IMR-90 (cell line): Measurements from ENCODE around the gene SCFD2. TPM values are rescaled to one million over a fixed set of nuclear protein-coding genes. Genes with fewer than 3 reads are reported as not detected.

Experiments used
- ATAC-seq: fragments of 200-7000 bp; cut with Tn5 transposase; 2 replicates; pipeline ENCODE4 v1.9.1; 2020; ENCODE audit warnings: low read depth, mild to moderate bottlenecking, moderate library complexity
- BruUV-seq: library from RNA; stranded (reverse); fragments of 400-500 nt; replicated peaks from 2 replicates; lab custom pipeline; 2021; lab: Mats Ljungman, UMichigan
- CTCF ChIA-PET: fragments of 300-600 bp; formaldehyde crosslinking; extraction: SDS; loops from one replicate; lab custom pipeline; 2021; ENCODE audit warnings: antibody characterized with exemption; lab: Yijun Ruan, JAX
- POLR2A ChIA-PET: fragments of 300-600 bp; sonication (Branson Sonifier 250); formaldehyde crosslinking; loops from one replicate; lab custom pipeline; 2022; ENCODE audit warnings: antibody characterized with exemption; ENCODE audit not compliant: unreplicated experiment; lab: Charles Lee
- DNase-seq: peaks from one replicate; pipeline ENCODE4 v3.0.0; 2013
- H2AFZ ChIP-seq: replicated peaks from 2 replicates; pipeline ENCODE3; 2013; ENCODE audit warnings: low read length, mild to moderate bottlenecking; ENCODE audit not compliant: poor library complexity
- H2AK5ac ChIP-seq: 2 replicates; pipeline ENCODE4 v1.6.1; 2013; ENCODE audit warnings: low read depth, low read length, inconsistent platforms
- H2AK9ac ChIP-seq: replicated peaks from 2 replicates; pipeline ENCODE3; 2013; ENCODE audit warnings: mild to moderate bottlenecking, low read depth, low read length, moderate library complexity; ENCODE audit not compliant: poor library complexity
- H2BK120ac ChIP-seq: 2 replicates; pipeline ENCODE4 v1.6.1; 2013; ENCODE audit warnings: low read depth, low read length, inconsistent platforms
- H2BK15ac ChIP-seq: 3 replicates; pipeline ENCODE4 v1.6.1; 2013; ENCODE audit warnings: low read depth, low read length, inconsistent platforms
- H2BK20ac ChIP-seq: 2 replicates; pipeline ENCODE4 v1.6.1; 2013; ENCODE audit warnings: low read depth, mild to moderate bottlenecking, inconsistent platforms, low read length, moderate library complexity
- H2BK5ac ChIP-seq: 2 replicates; pipeline ENCODE4 v1.6.1; 2013; ENCODE audit warnings: mild to moderate bottlenecking, low read depth, low read length, inconsistent platforms; ENCODE audit not compliant: poor library complexity, severe bottlenecking
- H3K14ac ChIP-seq: replicated peaks from 2 replicates; pipeline ENCODE4 v1.6.1; 2013; ENCODE audit warnings: low read depth, low read length, inconsistent platforms
- H3K18ac ChIP-seq: 2 replicates; pipeline ENCODE4 v1.6.1; 2013; ENCODE audit warnings: low read depth, low read length, control low read depth
- H3K23ac ChIP-seq: 2 replicates; pipeline ENCODE4 v1.6.1; 2013; ENCODE audit warnings: low read depth, low read length, inconsistent platforms
- H3K27ac ChIP-seq: 2 replicates; pipeline ENCODE4 v1.5.1; 2013; ENCODE audit warnings: mild to moderate bottlenecking, control low read depth, low read length; ENCODE audit not compliant: insufficient read depth
- H3K27me3 ChIP-seq: 2 replicates; pipeline ENCODE4 v1.6.1; 2013; ENCODE audit warnings: low read length; ENCODE audit not compliant: control insufficient read depth, insufficient read depth
- H3K36me3 ChIP-seq: 2 replicates; pipeline ENCODE4 v1.6.1; 2013; ENCODE audit warnings: low read length, mixed read lengths; ENCODE audit not compliant: control insufficient read depth, insufficient read depth
- H3K4ac ChIP-seq: 2 replicates; pipeline ENCODE4 v1.6.1; 2013; ENCODE audit warnings: low read depth, low read length, inconsistent platforms
- H3K4me1 ChIP-seq: 2 replicates; pipeline ENCODE4 v1.6.1; 2013; ENCODE audit warnings: low read length, mixed read lengths; ENCODE audit not compliant: control insufficient read depth, insufficient read depth
- H3K4me2 ChIP-seq: 2 replicates; pipeline ENCODE4 v1.6.1; 2013; ENCODE audit warnings: low read depth, mild to moderate bottlenecking, control low read depth, low read length, moderate library complexity
- H3K4me3 ChIP-seq: 2 replicates; pipeline ENCODE4 v1.5.1; 2013; ENCODE audit warnings: low read depth, mild to moderate bottlenecking, control low read depth, low read length, moderate library complexity; ENCODE audit not compliant: insufficient read depth
- H3K56ac ChIP-seq: 2 replicates; pipeline ENCODE4 v1.6.1; 2013; ENCODE audit warnings: low read length, inconsistent platforms; ENCODE audit not compliant: insufficient read depth; ENCODE audit errors: extremely low read depth
- H3K79me1 ChIP-seq, 2 experiments: 2 replicates each; pipeline ENCODE4 v1.6.1; 2013; ENCODE audit warnings: low read length in 2 of 2, inconsistent platforms in 1 of 2, low read depth in 1 of 2
- H3K9ac ChIP-seq: 2 replicates; pipeline ENCODE4 v1.6.1; 2013; ENCODE audit warnings: low read depth, low read length, control low read depth
- H3K9me1 ChIP-seq: 2 replicates; pipeline ENCODE4 v1.6.1; 2013; ENCODE audit warnings: low read length, inconsistent platforms; ENCODE audit not compliant: insufficient read depth
- H3K9me3 ChIP-seq: 2 replicates; pipeline ENCODE4 v1.6.1; 2013; ENCODE audit warnings: low read length; ENCODE audit not compliant: control insufficient read depth, insufficient read depth
- H4K20me1 ChIP-seq: 2 replicates; pipeline ENCODE4 v1.6.1; 2013; ENCODE audit warnings: low read length, inconsistent platforms; ENCODE audit not compliant: insufficient read depth
- H4K5ac ChIP-seq: 2 replicates; pipeline ENCODE4 v1.6.1; 2013; ENCODE audit warnings: mild to moderate bottlenecking, low read depth, low read length, control low read depth
- H4K8ac ChIP-seq, 2 experiments: 2 replicates each; pipeline ENCODE4 v1.6.1; 2013; ENCODE audit warnings: low read depth in 2 of 2, low read length in 2 of 2, control low read depth in 1 of 2, inconsistent platforms in 1 of 2
- H4K91ac ChIP-seq: 2 replicates; pipeline ENCODE4 v1.6.1; 2013; ENCODE audit warnings: low read depth, low read length, inconsistent platforms; ENCODE audit not compliant: insufficient read depth
- CHD1 ChIP-seq: IDR thresholded peaks from 2 replicates; pipeline ENCODE4 v1.6.1; 2012; ENCODE audit warnings: low read depth, low read length, improper control_type of control experiment
- ELK1 ChIP-seq: fragments of 150-350 bp; IDR thresholded peaks from 2 replicates; pipeline ENCODE4 v1.6.1; 2016; ENCODE audit warnings: low read depth, mild to moderate bottlenecking, low read length, moderate library complexity, borderline replicate concordance
- FOS ChIP-seq: fragments of 150-350 bp; IDR thresholded peaks from 2 replicates; pipeline ENCODE4 v1.6.1; 2016; ENCODE audit warnings: low read depth, low read length
- RAD21 ChIP-seq: IDR thresholded peaks from 2 replicates; pipeline ENCODE4 v1.6.1; 2012; ENCODE audit warnings: low read length, improper control_type of control experiment
- SMC3 ChIP-seq: fragments of 150-350 bp; IDR thresholded peaks from 2 replicates; pipeline ENCODE4 v1.6.1; 2016; ENCODE audit warnings: low read depth, mild to moderate bottlenecking, antibody characterized with exemption, low read length, moderate library complexity
- WGBS, 2 experiments: methylation state at CpG; one replicate each; pipeline versions ENCODE4 v1.1.5 to v1.1.7; 2013; ENCODE audit warnings: missing lambda C conversion rate in 2 of 2; ENCODE audit not compliant: insufficient read length in 1 of 2; ENCODE audit errors: extremely low coverage in 2 of 2; 5-methylcytosine and 5-hydroxymethylcytosine counted together
- dilution Hi-C: fragments of 300-500 bp; cut with HindIII; formaldehyde crosslinking; loops from one replicate; pipeline ENCODE4 v1.14.3; 2018; ENCODE audit warnings: low sequenced_read_pairs; ENCODE audit not compliant: unreplicated experiment
- in situ Hi-C: fragments of 300-500 bp; cut with MboI; formaldehyde crosslinking; loops from 3 replicates; pipeline ENCODE4 v1.14.3; 2019; ENCODE audit warnings: low sequenced_read_pairs, inconsistent platforms, mixed read lengths
- intact Hi-C: fragments of 100-400 bp; cut with micrococcal nuclease; formaldehyde crosslinking; loops from 2 replicates; pipeline ENCODE4 v1.10.0; 2022
- polyA plus RNA-seq, 3 experiments: library from polyadenylated mRNA; depleted of rRNA; stranded (reverse); fragments of >200 nt; gene quantifications; 2 replicates each; pipeline ENCODE4 v1.2.3, GENCODE V29; 2012; ENCODE audit warnings: low replicate concordance in 1 of 3
- total RNA-seq: library from RNA; depleted of rRNA; stranded (reverse); fragments of >200 nt; gene quantifications from 2 replicates; pipeline ENCODE4 v1.2.3, GENCODE V29; 2012
- TF ChIP-seq, protein P1 (sequence below): fragments of 150-350 bp; IDR thresholded peaks from 2 replicates; pipeline ENCODE4 v1.6.1; 2017; ENCODE audit warnings: mild to moderate bottlenecking, antibody characterized with exemption, low read length, low read depth

SCFD2 gene
- total and polyA plus RNA-seq, 2 of the 4 experiments (the other 2 are of a cell fraction) = 18.9 to 62.4 TPM

GRCh38 chr4:53354012-53354722, 11.7 kb downstream of the SCFD2 start:
- intact Hi-C loops = no loop called here

More at GRCh38 chr4:53354012-53354722, 11.7 kb downstream of the SCFD2 start:
- no peak overlapping the region for H3K27ac ChIP-seq
- H3K9me1 ChIP-seq = no peaks in the 10 kb centered on the region; the same call in 1 of the 2 replicates
- no peak overlapping the region for H2BK5ac ChIP-seq
- H2AK5ac ChIP-seq = no peak overlapping the region
- H3K9me3 ChIP-seq = no peaks in the 10 kb centered on the region
- peaks cover 7 to 23% of the 10 kb centered on the region in 2 experiments; a peak in 3 of 4 replicates for H3K79me1 ChIP-seq
- H2BK15ac ChIP-seq = no peak overlapping the region
- no peak overlapping the region for H4K5ac ChIP-seq
- ATAC-seq = no peak
- no peak overlapping the region for H2AFZ ChIP-seq
- no peaks in the 10 kb centered on the region for H4K20me1 ChIP-seq
- no peak overlapping the region for H3K18ac ChIP-seq
- H2BK20ac ChIP-seq = no peak overlapping the region
- ChIA-PET CTCF (interaction anchor here (0.6 kb wide), 1 partner anchor 61 kb away, joined by 4 read pairs; no protein-coding TSS in a partner anchor), POLR2A (no interaction called here)
- no TSS peak for BruUV-seq
- no peak overlapping the region for H3K4ac ChIP-seq
- DNase-seq = no peak
- H3K4me3 ChIP-seq = no peak overlapping the region
- peaks cover 4% of the 10 kb centered on the region for H3K36me3 ChIP-seq
- H2BK120ac ChIP-seq = no peak overlapping the region
- TF ChIP-seq SMC3 (no peak), RAD21 (no peak), ELK1 (no peak), FOS (no peak), CHD1 (no peak)
- TF ChIP-seq, protein P1, sequence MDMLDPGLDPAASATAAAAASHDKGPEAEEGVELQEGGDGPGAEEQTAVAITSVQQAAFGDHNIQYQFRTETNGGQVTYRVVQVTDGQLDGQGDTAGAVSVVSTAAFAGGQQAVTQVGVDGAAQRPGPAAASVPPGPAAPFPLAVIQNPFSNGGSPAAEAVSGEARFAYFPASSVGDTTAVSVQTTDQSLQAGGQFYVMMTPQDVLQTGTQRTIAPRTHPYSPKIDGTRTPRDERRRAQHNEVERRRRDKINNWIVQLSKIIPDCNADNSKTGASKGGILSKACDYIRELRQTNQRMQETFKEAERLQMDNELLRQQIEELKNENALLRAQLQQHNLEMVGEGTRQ = no peak
- dilution Hi-C loops (no loop called here), in situ Hi-C loops (no loop called here)
- H3K23ac ChIP-seq = no peak overlapping the region
- no peak overlapping the region for H3K4me2 ChIP-seq
- WGBS, 2 experiments = 100% methylated on average over 3 of the region's 32 CpGs; no CpG with 5 or more reads in 1 of the 2 experiments
- H4K8ac ChIP-seq = no peak overlapping the region
- H3K9ac ChIP-seq = no peak overlapping the region
- H3K56ac ChIP-seq = no peak overlapping the region
- no peak overlapping the region for H2AK9ac ChIP-seq
- no peaks in the 10 kb centered on the region for H3K27me3 ChIP-seq
- no peak overlapping the region for H4K91ac ChIP-seq
- no peaks in the 10 kb centered on the region for H3K4me1 ChIP-seq
- no peak overlapping the region for H3K14ac ChIP-seq
